Activated CD8-positive, alpha-beta memory T cell treated with anti-CD3 and anti-CD28 coated beads, Interleukin-2, amount 50 U/mL, for 4 hours (primary cell): ENCODE data around the gene MAST2.
"Not testable (repeated sequence)": the region's sequence is repeated elsewhere in the genome, so short reads cannot be mapped to it uniquely, and the experiment has no call there.

ENCODE experiments used
- DNase-seq: peaks from one replicate; pipeline ENCODE4 v3.0.0-alpha.2; 2020

The MAST2 gene

DNA sequence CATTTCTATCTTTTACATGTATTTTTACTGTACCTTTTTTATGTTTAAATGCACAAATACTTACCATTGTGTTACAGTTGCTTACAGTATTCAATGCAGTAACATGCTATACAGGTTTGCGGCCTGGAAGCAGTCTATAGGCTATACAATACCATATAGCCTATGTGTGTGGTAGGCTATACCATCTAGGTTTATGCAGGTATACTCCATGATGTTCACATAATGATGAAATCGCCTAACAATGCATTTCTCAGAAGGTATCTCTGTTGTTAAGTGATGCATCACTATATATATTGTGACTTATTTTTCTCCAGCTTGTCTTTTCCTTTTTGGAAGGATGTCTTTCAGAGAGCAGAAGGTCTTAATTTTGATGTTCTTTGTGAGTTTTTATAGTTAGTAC is 103.5 kb downstream of the MAST2 start:
- DNase-seq, result no peak

GRCh38 chr1:45908611-45909140 is 105.3 kb downstream of the MAST2 start:
- DNase-seq, result no peak

GRCh38 chr1:45911634-45912033 is 108.2 kb downstream of the MAST2 start:
- DNase-seq, result no peak

- no peak for DNase-seq
Observed at GRCh38 chr1:45913183-45913683, 109.8 kb downstream of the MAST2 start.

GRCh38 chr1:45913731-45914501 is 110.5 kb downstream of the MAST2 start:
- DNase-seq, result no peak

DNA sequence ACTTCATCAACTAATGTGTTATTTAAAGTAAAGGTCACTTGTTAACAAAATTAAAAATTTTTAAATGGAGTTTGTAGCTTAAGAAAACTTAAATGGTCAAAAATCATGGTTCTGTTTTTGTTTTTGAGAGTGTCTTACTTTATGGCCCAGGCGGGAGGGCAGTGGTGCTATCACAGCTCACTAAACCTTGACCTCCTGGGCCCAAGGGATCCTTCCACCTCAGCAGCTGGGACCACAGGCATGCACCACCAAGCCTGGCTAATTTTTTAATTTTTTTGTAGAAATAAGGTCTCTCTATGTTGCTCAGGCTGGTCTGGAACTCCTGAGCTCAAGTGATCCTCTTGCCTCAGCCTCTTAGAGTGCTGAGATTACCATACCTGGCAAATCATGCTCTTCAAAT is 111.4 kb downstream of the MAST2 start:
- no peak for DNase-seq

DNA sequence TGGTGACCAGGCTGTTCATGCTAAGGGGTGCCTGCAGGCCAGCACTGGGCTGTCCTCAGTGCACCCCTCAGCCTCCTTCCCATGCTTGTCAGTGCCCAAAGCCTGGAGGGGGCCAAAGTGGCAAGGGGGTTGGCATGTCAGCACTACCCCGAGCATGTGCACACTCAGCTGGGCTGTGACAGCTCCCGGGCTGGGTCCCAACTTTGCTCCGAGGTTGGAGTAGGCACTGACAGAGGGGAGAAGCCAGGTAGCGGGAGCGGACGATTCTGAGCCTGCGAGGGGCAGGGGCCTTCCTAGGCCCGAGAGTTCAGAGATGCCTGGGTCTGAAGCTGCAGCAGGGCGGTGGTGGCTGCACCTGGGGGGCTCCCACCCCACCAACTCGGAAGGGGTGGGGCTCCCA is 119.0 kb downstream of the MAST2 start:
- DNase-seq, result no peak

GRCh38 chr1:45922813-45923212 is 119.4 kb downstream of the MAST2 start:
- no peak for DNase-seq

DNA sequence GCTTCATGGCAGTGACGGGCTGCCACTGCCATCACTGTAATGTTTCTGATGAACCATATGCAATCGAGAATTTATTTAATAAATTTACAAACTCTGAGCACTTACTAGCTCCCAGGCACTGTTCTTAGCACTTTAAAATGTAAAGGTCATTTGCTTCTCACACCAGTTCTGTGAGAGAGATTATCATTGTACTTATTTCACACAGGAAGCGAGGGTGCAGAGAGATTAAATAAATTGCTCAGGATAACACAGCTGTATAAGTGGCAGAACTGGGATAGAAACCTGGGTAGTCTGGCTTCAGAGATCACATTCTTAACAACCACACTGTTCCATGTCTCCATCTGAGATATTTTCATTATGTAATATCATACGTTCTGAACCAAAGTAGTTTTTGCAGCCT is 119.9 kb downstream of the MAST2 start:
- DNase-seq, result no peak

GRCh38 chr1:45924736-45925135 is 121.3 kb downstream of the MAST2 start:
- no peak for DNase-seq

DNA sequence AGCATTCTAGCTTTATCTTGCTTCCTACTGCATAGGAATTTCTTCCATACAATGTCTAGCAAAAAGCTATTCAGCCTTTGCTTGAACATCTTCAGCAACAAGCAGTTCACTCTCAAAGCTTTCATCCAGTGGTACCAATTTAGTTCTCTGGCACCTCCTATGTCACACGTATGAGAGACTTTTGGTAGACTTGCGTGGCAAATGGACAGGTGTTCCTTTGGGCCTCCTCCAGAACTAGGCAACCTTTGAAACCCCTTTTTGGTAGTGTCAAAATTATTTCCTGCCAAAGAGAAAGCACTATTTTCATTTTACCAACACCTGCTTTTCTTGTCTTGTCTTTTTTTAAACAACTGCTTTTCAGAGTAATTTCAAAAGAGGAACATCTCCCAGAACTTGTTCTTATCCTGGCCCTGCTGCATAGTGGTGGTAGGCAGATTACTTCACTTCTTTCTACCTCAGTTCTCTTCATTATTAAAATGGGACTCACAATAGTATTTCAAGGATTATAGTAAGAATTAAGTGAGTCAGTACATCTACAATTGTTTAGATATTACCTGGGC is 122.4 kb downstream of the MAST2 start:
- DNase-seq, result no peak

DNA sequence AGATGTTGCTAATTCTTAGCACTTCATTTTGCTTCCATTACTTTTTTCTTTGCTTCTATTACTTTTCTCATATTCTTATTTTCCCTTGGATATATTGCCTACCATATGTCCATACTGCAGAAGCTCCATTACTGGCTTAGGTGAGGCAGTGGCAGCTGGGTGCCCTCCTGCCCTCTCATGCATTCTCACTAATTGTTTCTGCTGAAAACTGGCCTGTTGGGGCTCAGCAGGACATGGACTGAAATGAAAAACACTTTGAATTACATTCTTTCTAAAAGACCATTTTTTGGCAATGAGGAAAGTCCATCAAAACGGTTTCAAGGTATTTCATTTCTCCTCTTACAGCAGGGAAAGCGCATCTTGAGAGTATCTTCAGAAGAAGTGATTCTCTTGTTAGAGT is 122.9 kb downstream of the MAST2 start:
- no peak for DNase-seq

- DNase-seq, result not testable (repeated sequence)
Observed at GRCh38 chr1:45927231-45927915, 124.0 kb downstream of the MAST2 start.

GRCh38 chr1:45928486-45929205 is 125.2 kb downstream of the MAST2 start:
- DNase-seq, result no peak

GRCh38 chr1:45929257-45929687 is 125.9 kb downstream of the MAST2 start:
- DNase-seq, result no peak

DNA sequence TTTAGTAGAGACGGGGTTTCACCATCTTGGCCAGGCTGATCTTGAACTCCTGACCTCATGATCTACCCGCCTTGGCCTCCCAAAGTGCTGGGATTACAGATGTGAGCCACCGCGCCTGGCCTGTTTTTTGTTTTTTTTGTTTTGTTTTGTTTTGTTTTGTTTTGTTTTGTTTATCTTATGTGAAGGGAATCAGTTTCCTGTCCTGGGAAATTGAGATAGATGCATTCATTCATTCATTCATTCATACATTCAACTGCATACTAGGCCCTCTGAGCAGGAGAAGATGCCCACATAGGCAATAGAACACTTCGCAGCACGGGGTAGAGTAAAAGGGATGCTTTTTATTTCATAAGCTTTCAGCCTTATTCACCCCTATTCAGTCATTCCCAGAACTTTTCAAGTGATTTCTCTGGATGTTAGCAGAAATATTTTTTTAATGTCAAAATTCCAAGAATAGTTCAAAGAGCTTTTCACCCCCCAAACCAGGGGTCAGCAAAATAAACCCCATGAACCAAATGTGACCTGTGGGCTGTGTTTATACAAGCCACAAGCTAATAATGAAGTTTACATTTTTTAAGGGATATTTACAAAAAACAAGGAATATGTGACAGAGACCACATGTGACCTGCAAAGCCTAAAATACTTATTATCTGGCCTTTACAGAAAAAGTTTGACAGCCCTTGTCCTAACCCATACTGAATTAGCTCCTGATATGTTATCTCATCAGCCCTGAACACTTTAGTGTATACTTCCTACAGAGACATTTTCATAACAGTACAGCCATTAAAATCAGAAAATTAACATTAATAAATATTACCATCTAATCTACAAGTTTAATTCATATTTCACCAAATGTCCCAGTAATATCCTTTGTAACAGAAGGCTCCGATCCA is 127.1 kb downstream of the MAST2 start:
- no peak for DNase-seq

DNA sequence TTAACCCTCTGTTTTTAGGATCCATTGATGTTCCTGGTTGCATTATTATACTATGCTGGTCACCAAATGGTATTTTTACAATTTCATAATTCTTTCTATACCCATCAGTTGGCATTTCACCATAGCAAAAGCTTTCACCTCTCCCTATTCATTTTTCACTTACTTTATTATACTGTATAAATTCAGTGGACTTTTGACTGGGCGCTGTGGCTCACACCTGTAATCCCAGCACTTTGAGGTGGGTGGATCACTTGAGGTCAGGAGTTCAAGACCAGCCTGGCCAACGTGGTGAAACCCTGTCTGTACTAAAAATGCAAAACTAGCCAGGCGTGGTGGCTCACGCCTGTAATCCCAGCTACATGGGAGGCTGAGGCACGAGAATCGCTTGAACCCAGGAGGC is 128.8 kb downstream of the MAST2 start:
- not testable (repeated sequence) for DNase-seq

GRCh38 chr1:45934947-45935346 is 131.5 kb downstream of the MAST2 start:
- DNase-seq, result no peak

GRCh38 chr1:45938029-45938428 is 134.6 kb downstream of the MAST2 start:
- DNase-seq, result no peak

- DNase-seq, result no peak
Observed at GRCh38 chr1:45942411-45942810, 139.0 kb downstream of the MAST2 start.

DNA sequence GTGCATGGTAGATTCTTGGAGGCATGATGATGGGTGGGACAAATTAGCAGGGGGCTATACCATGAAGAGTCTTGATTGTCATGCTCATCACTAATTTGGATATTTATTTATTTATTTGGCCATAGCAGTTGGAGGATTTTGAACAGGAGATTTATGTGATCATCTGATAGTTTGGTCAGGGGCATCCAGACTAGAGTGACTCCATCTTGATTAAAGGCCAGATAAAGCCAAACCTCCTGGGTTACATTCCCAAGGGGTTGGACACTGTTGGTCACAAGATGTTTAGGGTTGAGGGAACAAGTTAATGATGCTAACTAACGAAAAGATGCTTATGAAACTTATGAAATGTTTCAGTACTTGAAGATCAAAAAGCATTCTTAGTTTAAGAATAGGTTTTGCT is 139.8 kb downstream of the MAST2 start:
- DNase-seq, result no peak

- no peak for DNase-seq
Observed at GRCh38 chr1:45945426-45945825, 142.0 kb downstream of the MAST2 start.
